Measurements from ENCODE around the gene CD2.

Gene CD2

DNA sequence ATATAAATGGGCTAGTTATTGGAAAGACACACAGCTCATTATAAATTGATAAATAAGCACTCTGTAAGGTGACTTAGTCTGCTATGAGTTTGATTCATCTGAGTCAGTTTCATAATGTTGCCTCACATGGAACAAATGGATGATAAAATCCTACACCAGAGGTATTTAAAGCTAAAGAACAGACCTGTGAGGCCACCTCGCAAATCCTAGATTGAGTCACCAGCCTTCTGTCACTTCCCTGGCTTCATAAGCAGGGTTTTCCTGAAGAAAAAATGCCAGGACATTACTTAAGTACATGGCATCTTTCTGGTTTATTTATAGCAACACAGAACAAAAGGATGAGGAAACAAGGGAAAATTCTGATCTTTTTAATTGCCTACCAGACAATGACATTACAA, 18.4 kb downstream of the CD2 start:
- no peak for TF ChIP-seq MAX (IDR thresholded peaks at IDR 0.05)
- TF ChIP-seq EGR1 (IDR thresholded peaks at IDR 0.05) = no peak
- TF ChIP-seq YY1 (IDR thresholded peaks at IDR 0.05; ENCODE audit: low read depth) = no peak
- no peak for TF ChIP-seq REST (IDR thresholded peaks at IDR 0.05; ENCODE audit: low read depth)
- TF ChIP-seq, protein P1, sequence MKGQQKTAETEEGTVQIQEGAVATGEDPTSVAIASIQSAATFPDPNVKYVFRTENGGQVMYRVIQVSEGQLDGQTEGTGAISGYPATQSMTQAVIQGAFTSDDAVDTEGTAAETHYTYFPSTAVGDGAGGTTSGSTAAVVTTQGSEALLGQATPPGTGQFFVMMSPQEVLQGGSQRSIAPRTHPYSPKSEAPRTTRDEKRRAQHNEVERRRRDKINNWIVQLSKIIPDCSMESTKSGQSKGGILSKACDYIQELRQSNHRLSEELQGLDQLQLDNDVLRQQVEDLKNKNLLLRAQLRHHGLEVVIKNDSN (IDR thresholded peaks at IDR 0.05) = no peak
- no peak for TF ChIP-seq CEBPB (IDR thresholded peaks at IDR 0.05)

- TF ChIP-seq NFIC (IDR thresholded peaks at IDR 0.05) (no peak), CEBPB (IDR thresholded peaks at IDR 0.05) (no peak), YY1 (IDR thresholded peaks at IDR 0.05; ENCODE audit: low read depth) (no peak), ZBTB7A (IDR thresholded peaks at IDR 0.05; ENCODE audit: low read depth) (no peak), TAF1 (IDR thresholded peaks at IDR 0.05; ENCODE audit: low read depth) (no peak)
- TF ChIP-seq, protein P1 (IDR thresholded peaks at IDR 0.05) = no peak
Measured at GRCh38 chr1:116775116-116775752, 21.0 kb downstream of the CD2 start.

DNA sequence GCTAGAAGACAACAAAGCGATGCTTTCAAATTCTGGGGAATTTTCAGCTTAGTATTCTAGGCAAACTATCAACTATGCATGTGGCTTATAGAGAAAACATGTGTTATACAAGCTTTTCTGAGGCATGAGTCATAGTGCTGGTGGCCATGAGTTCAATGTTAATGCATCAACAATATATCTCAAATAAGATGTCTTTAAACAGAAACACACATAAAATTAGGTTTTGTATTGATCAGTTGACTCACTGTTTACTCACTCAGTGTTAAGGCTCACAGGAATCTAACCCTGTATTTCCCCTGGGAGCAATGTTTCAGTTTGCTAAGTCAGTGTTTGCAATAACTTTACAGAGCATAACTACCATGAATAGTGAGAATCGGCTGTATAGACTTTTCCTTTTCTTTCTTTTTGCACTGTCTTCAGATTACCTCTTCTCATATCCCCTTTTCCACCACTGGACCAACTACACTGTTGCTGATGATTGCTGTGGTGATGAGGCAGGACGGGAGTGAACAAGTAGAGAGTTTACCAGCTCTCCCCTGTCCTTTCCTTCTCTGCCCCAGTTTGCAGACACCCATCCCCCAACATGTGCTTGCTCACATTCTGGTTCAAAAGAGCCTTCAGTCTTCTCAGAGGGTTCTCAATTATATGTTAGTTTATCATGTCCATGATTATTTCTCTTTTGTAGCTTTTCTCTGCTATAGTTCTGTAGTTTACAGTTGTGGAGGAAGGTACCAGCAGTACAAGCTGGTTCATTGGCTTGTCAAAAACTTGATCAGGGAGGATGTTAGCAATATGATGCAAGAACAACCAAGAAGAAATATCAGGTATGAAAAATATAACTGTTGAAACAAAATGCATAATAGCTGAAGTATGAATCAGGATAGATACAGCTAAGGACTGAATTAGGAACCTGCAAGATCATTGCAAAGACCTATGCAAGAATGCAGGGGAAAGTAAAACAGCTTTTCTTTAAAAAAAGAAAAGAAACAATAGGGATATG, 23.9 kb downstream of the CD2 start:
- TF ChIP-seq, protein P1 (IDR thresholded peaks at IDR 0.05) = no peak
- TF ChIP-seq EGR1 (IDR thresholded peaks at IDR 0.05) (no peak), TCF12 (IDR thresholded peaks at IDR 0.05; ENCODE audit: low read depth) (no peak), CEBPB (IDR thresholded peaks at IDR 0.05) (no peak)

DNA sequence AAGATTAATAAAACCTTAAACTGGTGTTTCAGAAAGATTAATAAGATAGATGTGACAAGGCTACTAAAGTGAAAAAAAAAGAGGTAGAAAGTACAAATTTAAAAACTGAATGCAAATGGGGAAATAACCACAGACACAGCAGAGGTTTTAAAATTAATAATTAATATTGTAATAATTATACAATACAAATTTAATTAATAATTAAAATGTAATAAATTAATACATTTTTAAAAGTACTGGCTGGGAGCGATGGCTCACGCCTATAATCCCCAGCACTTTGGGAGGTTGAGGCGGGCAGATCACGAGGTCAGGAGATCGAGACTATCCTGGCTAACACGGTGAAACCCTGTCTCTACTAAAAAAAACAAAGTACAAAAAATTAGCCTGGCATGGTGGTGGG, 26.8 kb downstream of the CD2 start:
- no peak for TF ChIP-seq FOXM1 (IDR thresholded peaks at IDR 0.05; ENCODE audit: borderline replicate concordance, low read depth)
- no peak for TF ChIP-seq TAF1 (IDR thresholded peaks at IDR 0.05; ENCODE audit: low read depth)
- TF ChIP-seq CEBPB (IDR thresholded peaks at IDR 0.05) = no peak
- TF ChIP-seq TEAD4 (IDR thresholded peaks at IDR 0.05) = no peak
- TF ChIP-seq EP300 (IDR thresholded peaks at IDR 0.05; ENCODE audit: borderline replicate concordance) = no peak
- no peak for TF ChIP-seq ZBTB7A (IDR thresholded peaks at IDR 0.05; ENCODE audit: low read depth)
- TF ChIP-seq RAD21 (IDR thresholded peaks at IDR 0.05; ENCODE audit: low read depth) = no peak
- TF ChIP-seq TCF12 (IDR thresholded peaks at IDR 0.05; ENCODE audit: low read depth) = no peak
- TF ChIP-seq EGR1 (IDR thresholded peaks at IDR 0.05) = no peak
- TF ChIP-seq YY1 (IDR thresholded peaks at IDR 0.05; ENCODE audit: low read depth) = no peak
- no peak for TF ChIP-seq MAX (IDR thresholded peaks at IDR 0.05)

- TF ChIP-seq RAD21 (IDR thresholded peaks at IDR 0.05; ENCODE audit: low read depth) (no peak), FOXM1 (IDR thresholded peaks at IDR 0.05; ENCODE audit: borderline replicate concordance, low read depth) (no peak), MAX (IDR thresholded peaks at IDR 0.05) (no peak), NFIC (IDR thresholded peaks at IDR 0.05) (no peak), EP300 (IDR thresholded peaks at IDR 0.05; ENCODE audit: borderline replicate concordance) (no peak), ZBTB7A (IDR thresholded peaks at IDR 0.05; ENCODE audit: low read depth) (no peak)
Measured at GRCh38 chr1:116785006-116785405, 30.8 kb downstream of the CD2 start.

GRCh38 chr1:116786049-116786448, 31.8 kb downstream of the CD2 start:
- TF ChIP-seq TCF12 (IDR thresholded peaks at IDR 0.05; ENCODE audit: low read depth) (no peak), REST (IDR thresholded peaks at IDR 0.05; ENCODE audit: low read depth) (no peak), YY1 (IDR thresholded peaks at IDR 0.05; ENCODE audit: low read depth) (no peak), NFIC (IDR thresholded peaks at IDR 0.05) (no peak), TAF1 (IDR thresholded peaks at IDR 0.05; ENCODE audit: low read depth) (no peak)

Measured in Ishikawa (cell line).